Tibial nerve (tissue), 3 donors: ENCODE data around the gene OSBPL6.

ENCODE experiments used
- CTCF ChIP-seq, 5 experiments: fragments of 200-600 bp in 3 of 5; fragments of 450-650 bp in 2 of 5; sonication (generic) in 3 of 5; IDR thresholded peaks; one replicate each; pipeline ENCODE4 v1.5.1; 2016 to 2019; ENCODE audit warnings: antibody characterized with exemption in 5 of 5, mild to moderate bottlenecking in 3 of 5, moderate library complexity in 2 of 5
- POLR2A ChIP-seq, 2 donors: fragments of 450-650 bp; IDR thresholded peaks; one replicate each; pipeline ENCODE4 v1.6.1; 2017; ENCODE audit warnings: antibody characterized with exemption in 2 of 2, mild to moderate bottlenecking in 2 of 2, moderate library complexity in 2 of 2

- TF ChIP-seq POLR2A (IDR thresholded peaks at IDR 0.05) (no peak), CTCF (IDR thresholded peaks at IDR 0.05) (no peak)
These were observed 36.7 kb upstream of the OSBPL6 start for GRCh38 chr2:178157574-178157973.
